Inferior parietal cortex (tissue), 1 donor: ENCODE measurements around the gene PHLDB1.
"Not testable (repeated sequence)": the region's sequence is repeated elsewhere in the genome, so short reads cannot be mapped to it uniquely, and the experiment has no call there.

ENCODE experiments used
- DNase-seq: peaks from one replicate; pipeline ENCODE4 v3.0.0-alpha.2; 2016; ENCODE audit errors: extremely low spot score

Gene PHLDB1

DNA sequence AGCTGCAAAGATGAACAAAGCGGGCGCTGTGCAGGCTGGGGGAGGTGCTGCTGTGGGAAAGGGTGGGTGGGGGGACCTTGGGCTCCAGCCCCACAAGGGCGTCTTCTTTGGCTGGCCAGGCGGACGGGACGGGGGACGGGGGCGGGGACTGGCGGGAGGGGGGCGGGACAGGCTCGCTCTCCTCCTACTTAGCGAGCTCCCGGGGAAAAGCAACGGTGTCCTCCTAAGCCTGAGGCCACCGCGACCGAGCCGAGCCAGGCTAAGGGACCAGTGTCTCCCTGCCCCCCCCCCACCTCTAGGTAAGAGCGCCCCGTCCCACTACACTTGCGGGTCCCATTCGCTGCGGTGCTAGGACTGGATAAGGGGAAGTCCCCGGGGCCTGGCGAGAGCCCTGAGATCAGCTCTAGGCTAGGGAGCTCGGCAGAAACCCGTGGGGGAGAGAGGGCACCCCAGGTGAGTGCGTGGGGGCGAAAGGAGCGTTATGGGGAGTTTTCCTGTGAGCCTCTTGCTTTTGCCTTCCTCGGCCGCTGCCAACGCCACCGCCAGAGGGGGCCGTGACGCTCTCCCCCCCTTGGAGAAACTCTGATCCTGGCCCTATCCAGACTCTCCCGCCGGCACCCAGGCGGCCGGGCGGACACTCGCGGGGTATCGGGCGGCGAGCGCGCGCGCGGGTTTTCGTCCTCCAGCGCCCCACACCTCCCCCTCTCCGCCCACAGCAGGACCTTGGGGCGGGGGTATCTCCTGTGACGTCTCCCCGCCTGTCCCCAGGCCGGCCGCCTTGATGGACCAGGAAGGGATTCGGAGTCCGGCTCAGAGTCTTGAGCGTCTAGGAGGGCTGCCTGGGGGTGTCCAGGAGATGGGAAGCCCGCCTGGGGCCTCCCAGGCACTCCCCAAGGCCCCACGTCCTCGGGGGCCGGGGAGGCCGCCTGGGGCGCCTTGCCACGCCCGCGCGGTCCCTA is at the start of gene PHLDB1:
PHLDB1 (plus strand) TSS at position 215 of the 959 bp plus-strand sequence. CDS start 6,222 bp downstream, outside the sequence.
- peak; percentile 44 for DNase-seq

DNA sequence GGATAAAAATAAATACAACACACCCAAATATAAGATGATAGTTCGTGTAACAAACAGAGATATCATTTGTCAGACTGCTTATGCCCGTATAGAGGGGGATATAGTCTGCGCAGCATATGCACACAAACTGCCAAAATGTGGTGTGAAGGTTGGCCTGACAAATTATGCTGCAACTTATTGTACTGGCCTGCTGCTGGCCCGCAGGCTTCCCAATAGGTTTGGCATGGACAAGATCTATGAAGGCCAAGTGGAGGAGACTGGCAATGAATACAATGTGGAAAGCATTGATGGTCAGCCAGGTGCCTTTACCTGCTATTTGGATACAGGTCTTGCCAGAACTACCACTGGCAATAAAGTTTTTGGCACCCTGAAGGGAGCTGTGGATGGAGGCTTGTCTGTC is 46.6 kb upstream of the PHLDB1 start:
- DNase-seq = no peak

DNA sequence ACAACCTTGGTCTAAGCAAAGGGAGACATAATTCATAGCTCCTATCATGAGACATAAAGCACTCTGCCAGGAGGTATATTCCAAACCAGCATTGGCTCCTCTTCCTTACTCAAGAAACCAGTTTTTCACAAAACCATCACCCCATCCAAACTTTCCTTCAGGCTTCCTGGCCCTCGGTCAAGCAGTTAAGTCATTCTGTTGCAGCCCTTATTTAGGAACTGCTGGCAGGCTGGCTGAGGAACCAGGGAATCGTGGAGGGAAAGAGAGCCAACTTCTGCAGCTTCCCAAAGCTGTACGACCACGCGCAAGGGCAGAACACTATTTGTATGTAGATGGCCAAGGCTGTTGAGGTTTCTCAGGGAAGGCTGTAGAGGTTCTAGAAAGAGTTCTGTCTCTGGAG is 42.4 kb upstream of the PHLDB1 start:
- peak; percentile 7 for DNase-seq

DNA sequence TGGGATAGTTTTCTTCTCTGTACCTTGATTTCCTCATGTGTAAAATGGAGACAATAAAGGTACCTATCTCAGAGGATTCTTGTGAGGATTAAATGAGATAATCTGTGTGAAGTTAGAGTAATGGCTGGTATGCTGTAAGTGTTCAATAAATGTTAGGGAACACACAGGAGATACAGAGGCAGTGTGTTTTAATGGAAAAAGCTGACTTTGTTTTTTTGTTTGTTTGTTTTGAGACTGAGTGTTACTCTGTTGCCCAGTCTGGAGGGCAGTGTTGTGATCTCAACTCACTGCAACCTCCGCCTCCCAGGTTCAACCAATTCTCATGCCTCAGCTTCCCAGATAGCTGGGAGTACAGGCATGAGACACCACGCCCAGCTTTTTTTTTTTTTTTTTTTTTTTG is 37.7 kb upstream of the PHLDB1 start:
- DNase-seq = no peak

DNA sequence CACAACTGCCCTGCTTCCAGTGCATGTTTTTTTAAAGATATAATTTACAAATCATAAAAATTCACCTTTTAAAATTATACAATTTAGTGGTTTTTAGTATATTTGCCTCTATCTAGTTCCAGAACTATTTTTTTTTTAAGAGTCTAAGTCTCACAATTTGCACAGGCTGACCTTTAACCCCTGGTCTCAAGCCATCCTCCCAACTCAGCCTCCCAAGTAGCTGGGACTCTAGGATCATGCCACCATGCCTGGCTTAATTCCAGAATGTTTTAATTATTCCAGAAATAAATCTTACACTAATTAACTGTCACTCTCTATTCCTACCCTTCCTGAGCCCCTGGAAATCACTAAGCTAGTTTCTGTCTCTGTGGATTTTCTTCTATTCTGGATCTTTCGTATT is 36.6 kb upstream of the PHLDB1 start:
- no peak for DNase-seq

DNA sequence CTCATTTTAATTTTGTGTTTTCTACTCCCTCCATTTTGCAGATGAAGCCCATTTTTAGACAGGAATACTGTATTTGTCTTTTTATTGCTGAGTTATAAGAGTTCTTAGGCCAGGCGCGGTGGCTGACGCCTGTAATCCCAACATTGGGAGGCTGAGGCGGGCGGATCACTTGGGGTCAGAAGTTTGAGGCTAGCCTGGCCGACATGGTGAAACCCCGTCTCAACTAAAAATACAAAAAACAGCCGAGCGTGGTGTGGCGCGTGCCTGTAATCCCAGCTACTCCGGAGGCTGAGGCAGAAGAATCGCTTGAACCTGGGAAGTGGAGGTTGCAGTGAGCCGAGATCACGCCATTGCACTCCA is 35.7 kb upstream of the PHLDB1 start:
- DNase-seq = not testable (repeated sequence)

DNA sequence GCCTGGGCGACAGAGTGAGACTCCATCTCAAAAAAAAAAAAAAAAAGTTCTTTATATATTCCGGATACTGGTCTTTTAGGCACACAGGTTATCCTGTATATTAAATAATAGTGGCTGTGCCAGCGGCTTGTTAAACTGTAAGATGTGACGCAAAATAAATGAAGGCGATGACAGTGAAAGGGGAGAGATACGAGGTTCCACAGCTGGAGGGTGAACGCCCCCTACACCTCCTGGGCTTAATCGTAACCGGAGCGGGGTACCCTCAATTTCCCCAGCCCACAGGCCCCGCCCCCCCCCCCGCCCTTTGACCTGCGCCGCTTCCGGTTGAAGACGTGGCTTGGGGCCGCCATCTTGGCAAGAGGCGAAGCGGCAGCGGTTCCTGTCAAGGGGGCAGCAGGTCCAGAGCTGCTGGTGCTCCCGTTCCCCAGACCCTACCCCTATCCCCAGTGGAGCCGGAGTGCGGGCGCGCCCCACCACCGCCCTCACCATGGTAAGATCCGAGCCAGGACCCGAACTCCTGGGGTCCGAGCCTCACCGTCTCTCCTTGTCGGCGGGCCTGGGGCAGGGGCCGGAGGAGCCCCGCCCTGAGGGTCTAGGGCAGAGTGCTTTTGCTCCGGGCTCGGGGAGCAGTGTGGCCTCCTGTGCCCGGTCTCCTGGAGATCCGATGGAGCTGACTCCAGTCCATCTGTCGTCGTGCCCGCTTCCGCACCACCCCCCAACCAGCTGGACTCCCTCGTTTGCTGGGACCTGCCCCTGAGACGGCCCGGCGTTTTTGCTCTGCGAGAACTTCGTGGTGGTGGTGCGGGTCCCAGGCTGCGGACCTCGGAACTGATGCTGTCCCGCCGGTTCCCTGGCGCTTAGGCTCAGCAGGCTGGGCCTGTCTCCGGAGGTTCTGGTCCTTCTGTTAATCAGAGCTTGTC is 35.1 kb upstream of the PHLDB1 start, which contains the start of gene ARCN1:
ARCN1 (plus strand) TSS at position 349 of the 920 bp plus-strand sequence; CDS start at position 488, 139 bp downstream.
- peak; percentile 67 for DNase-seq

DNA sequence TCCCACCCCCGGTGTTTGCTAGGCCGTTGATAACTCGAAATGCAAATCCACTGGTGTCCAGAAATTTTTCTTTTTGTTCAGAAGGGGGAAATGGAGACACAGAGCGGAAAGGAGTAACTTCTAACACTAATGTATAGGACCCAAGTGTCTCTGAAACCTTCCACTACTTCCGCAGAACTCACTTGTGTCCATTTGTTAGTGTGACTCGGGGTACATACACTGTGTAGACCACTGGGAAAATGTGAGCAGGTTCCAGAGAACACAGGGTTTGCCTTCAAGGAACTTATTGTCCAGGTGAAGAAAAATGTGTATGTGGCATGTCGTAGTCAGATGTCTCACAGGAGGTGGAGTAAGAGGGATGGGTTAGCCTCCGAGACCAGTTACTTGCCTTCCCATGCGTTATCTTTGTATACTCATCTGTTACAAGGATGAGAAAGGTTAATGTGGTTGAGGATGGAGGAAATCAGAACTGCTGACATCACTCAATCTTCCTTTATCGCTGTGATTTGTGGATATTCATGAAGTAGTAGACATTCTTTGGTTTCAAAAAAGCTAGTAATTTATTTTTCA is 34.3 kb upstream of the PHLDB1 start:
- DNase-seq = no peak

DNA sequence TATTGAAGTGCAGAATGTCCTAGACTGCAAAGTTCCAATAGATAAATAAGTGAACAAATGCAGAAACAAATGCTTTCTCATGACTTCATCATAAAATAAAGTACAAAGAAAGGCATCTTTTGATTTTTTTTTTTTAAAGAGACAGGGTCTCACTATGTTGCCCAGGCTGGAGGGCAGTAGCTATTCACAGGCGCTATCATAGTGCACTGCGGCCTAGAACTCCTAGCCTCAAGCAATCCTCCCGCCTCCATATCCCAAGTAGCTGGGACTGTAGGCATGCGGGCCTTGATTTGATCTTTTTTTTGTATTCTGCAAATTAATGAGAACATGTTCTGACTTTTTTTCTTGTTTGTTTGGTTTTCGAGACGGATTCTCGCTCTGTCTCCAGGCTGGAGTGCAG is 32.8 kb upstream of the PHLDB1 start:
- DNase-seq = no peak

DNA sequence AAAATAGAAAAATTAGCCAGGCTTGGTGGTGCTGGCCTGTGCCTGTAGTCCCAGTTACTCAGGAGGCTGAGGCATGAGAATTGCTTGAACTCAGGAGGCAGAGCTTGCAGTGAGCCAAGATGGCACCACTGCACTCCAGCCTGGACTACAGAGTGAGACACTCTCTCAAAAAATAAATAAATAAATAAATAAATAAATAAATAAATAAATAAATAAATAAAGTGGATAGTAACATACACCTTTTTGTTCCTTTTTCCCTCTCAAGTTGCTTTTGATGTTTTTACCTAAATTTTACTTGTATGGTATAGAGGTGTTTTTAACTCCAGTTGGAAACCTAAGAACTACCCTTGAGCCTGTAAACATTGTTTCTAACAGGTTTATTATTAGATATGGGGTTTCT is 29.4 kb upstream of the PHLDB1 start:
- DNase-seq = not testable (repeated sequence)

DNA sequence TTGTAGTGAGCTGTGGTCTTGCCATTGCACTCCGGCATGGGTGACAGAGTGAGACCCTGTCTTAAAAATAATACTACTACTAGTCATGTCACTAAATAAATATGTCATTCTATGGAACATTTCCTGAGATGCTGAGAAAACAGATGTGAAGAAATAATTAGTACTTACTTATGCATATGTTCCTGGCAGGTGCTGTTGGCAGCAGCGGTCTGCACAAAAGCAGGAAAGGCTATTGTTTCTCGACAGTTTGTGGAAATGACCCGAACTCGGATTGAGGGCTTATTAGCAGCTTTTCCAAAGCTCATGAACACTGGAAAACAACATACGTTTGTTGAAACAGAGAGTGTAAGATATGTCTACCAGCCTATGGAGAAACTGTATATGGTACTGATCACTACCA is 26.4 kb upstream of the PHLDB1 start:
- no peak for DNase-seq

DNA sequence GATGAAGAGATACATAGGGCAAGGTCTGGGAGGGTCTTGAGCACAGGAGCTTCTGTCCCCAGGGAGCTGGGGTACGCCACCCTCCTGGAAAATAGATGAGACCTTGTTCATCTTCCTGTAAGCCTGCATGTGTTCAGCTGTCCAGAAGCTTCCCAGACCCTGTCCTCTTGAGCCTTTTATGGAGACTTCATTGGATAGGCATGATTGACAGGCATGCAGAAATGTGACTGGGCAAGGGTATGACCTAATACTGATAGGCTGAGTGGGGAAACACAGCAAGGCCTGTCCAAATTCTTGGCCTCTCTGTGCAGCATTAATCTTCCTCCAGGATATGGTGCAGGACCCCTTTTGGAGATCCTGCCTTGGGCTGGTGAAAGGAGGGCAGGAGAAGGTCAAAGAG is 19.5 kb upstream of the PHLDB1 start:
- no peak for DNase-seq

DNA sequence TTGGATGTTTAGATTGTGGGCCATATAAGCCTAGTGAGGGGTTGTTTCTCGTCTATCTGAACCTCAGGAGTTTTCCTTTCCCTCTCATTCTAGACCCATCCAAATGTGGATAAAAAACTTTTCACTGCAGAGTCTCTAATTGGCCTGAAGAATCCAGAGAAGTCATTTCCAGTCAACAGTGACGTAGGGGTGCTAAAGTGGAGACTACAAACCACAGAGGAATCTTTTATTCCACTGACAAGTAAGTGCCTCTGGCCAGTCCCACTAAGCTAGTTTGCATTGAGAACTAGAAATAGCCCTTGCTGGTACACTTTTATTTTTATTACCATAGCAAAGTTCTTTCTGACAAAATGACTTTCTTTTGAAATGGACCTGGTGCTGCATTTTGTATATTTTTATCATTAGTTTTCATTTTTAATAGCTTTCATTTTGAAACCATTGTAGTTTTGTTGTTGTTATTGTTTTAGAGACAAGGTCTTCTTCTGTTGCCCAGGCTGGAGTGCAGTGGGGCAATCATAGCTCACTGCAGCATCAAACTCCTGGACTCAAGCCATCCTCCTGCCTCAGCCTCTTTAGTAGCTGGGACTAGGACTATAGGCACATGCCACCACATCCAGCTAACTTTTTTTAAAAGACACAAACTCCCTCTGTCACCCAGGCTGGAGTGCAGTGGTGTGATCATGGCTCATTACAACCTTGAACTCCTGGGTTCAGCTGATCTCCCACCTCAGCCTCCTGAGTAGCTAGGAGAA is 14.6 kb upstream of the PHLDB1 start:
- no peak for DNase-seq

DNA sequence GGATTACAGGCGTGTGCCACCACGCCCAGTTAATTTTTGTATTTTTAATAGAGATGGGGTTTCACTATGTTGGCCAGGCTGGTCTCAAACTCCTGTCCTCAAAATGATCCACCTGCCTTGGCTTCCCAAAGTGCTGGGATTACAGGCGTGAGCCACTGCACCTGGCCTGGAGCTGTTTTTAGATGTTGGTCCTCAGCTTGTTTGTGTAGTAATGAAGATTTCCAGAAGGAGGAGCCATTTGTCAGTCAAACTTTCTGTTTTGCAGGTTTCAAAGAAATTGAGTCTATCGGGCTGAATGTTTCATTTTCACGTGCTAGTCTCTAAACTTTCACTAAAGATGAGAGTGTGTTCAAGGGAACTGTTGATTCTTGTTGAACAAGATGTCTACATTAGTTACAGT is 12.4 kb upstream of the PHLDB1 start:
- peak; percentile 83 for DNase-seq

DNA sequence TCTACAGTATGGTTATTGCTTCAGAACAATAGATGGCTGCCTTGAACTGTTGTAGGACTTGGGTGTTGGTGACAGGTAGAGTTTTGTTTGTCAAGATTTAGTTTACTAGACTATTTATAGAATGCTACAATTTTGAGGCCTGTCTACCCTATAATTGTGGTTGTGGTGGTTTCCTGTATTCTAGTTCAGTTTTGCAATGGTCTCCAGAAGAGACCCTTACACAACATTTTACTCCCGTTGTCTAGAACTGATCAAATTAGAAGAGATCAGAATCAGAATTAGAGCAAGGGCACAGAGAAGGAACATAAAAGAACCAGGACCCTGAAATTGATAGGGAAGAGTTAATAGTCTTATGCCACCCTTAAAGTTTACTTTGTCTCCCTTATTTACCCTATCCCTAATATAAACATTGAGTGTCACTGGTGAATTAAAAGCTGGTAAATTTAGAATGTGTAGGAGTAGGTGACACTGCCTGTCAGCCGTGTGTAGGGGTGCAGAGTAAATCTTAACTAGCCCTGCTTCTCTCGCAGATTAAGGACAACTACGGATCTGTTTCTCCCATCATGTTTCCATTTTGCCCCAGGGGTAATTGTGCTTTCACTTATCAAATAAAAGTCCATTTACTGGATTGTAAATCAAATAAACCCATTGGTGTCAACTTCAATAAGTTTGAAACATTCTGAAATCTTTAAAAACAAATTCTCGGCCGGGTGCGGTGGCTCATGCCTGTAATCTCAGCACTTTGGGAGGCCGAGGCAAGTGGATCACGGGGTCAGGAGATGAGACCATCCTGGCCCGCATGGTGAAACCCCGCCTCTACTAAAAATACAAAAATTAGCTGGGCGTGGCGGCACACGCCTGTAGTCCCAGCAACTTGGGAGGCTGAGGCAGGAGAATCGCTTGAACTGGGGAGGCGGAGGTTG is 10.9 kb upstream of the PHLDB1 start:
- no peak for DNase-seq

DNA sequence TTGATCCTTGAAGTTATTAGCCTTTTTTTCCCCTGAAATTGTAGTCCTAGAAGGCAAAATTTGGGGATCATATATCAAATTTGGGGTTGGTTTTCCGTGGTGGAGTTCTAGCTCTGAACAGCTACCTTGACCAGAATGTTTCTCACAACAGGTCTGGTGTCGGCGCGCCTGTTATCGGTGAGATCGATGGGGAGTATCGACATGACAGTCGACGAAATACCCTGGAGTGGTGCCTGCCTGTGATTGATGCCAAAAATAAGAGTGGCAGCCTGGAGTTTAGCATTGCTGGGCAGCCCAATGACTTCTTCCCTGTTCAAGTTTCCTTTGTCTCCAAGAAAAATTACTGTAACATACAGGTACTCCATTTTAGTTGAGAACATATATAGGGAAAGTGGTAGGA is 9.9 kb upstream of the PHLDB1 start:
- no peak for DNase-seq

DNA sequence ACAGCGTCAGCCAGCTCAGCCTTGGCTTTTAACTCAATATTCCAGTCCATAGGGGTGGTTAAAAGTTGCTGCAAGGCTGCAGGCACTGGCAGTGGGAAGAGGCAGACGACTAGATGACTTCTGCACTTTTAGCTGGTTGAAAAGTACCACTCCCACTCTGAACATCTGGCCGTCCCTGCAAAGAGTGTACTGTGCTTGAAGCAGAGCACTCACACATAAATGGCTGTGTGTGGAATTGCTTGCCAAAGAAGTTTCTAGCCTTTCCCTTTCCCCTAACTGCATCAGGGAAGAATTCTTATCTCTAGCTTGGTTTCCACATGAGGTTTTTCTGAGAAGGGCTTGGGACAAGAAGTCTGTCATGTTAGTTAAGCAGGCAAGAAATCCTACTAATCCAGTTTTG is 5.1 kb upstream of the PHLDB1 start:
- DNase-seq = peak; percentile 15

DNA sequence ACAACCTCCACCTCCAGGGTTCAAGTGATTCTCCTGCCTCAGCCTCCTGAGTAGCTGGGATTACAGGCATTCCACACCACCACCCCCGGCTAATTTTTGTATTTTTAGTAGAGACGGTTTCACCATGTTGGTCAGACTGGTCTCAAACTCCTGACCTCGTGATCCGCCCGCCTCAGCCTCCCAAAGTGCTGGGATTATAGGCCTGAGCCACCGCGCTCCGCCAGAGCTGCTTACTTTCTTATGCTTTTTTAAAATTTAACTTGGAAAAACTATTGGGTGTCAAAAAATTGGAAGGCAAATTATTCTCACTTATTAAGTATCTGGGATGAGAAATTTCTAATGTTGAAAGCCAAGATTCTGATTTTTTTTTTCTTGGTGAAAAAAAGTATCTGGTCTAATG is 3.7 kb upstream of the PHLDB1 start:
- not testable (repeated sequence) for DNase-seq

DNA sequence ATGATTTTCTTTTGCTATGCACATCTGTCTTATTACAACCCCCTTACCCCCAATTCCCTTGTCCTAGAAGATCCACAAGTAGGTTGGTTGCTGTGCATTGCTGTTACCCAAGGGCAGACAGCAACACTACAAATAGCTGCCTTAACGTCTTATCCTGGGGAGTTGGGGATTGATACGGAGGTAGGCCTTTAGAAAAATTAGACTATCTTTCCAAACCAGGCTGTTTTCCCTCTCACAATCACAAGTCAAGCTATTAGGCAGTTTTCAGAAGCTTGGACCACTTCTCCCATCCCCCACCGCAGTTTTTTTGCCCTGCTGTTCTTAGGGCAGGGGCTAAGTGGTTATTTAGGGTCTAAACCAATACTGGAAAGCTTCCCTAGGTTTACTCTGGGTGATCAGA is 2.8 kb upstream of the PHLDB1 start:
- DNase-seq = no peak
